Neuronal stem cell (in vitro differentiated cells): ENCODE measurements around the gene KIAA1671.
A peak's percentile ranks its signal among the peaks of the same experiment; 100 is the strongest.

Experiments
- DNase-seq: peaks from one replicate; pipeline ENCODE4 v3.0.0-alpha.2; 2013; ENCODE audit warnings: low spot score
- H2AFZ ChIP-seq: one replicate; pipeline ENCODE4 v1.6.1; 2013; ENCODE audit warnings: mild to moderate bottlenecking, low read length, inconsistent platforms
- H2AK5ac ChIP-seq: 2 replicates; pipeline ENCODE4 v1.6.1; 2013; ENCODE audit warnings: low read depth, mild to moderate bottlenecking, inconsistent platforms, low read length, moderate library complexity, mixed read lengths
- H2BK120ac ChIP-seq: 2 replicates; pipeline ENCODE4 v1.6.1; 2013; ENCODE audit warnings: low read depth, mild to moderate bottlenecking, inconsistent platforms, low read length, moderate library complexity, mixed read lengths
- H2BK12ac ChIP-seq: one replicate; pipeline ENCODE4 v1.6.1; 2013; ENCODE audit warnings: low read length, inconsistent platforms
- H2BK15ac ChIP-seq: 2 replicates; pipeline ENCODE4 v1.6.1; 2013; ENCODE audit warnings: mild to moderate bottlenecking, low read length, inconsistent platforms, mixed read lengths
- H2BK5ac ChIP-seq: one replicate; pipeline ENCODE4 v1.6.1; 2013; ENCODE audit warnings: inconsistent platforms, mild to moderate bottlenecking, low read length, moderate library complexity
- H3K14ac ChIP-seq: one replicate; pipeline ENCODE4 v1.6.1; 2013; ENCODE audit warnings: low read length, inconsistent platforms
- H3K18ac ChIP-seq: 2 replicates; pipeline ENCODE4 v1.6.1; 2013; ENCODE audit warnings: low read length, inconsistent platforms
- H3K23ac ChIP-seq: 2 replicates; pipeline ENCODE4 v1.6.1; 2013; ENCODE audit warnings: low read depth, mild to moderate bottlenecking, mixed read lengths, low read length, inconsistent platforms; ENCODE audit not compliant: poor library complexity
- H3K27ac ChIP-seq: replicated peaks from 3 replicates; pipeline ENCODE4 v1.5.1; 2013; ENCODE audit warnings: low read length, inconsistent platforms
- H3K27me3 ChIP-seq, 3 experiments: 2 replicates each; pipeline ENCODE4 v1.6.1; 2013; ENCODE audit warnings: low read length in 3 of 3, mild to moderate bottlenecking in 2 of 3, inconsistent platforms in 1 of 3, low read depth in 1 of 3, mixed read lengths in 1 of 3, moderate library complexity in 1 of 3; ENCODE audit not compliant: control insufficient read depth in 3 of 3, insufficient read depth in 3 of 3
- H3K36me3 ChIP-seq, 2 donors: replicated peaks in 1 of 2; 2 replicates each; pipeline ENCODE4 v1.6.1; 2013; ENCODE audit warnings: low read length in 2 of 2; ENCODE audit not compliant: control insufficient read depth in 2 of 2, insufficient read depth in 2 of 2
- H3K4ac ChIP-seq: 2 replicates; pipeline ENCODE4 v1.6.1; 2013; ENCODE audit warnings: inconsistent platforms, mild to moderate bottlenecking, low read length, moderate library complexity
- H3K4me1 ChIP-seq, 2 donors: 1 replicate in 1 of 2; 2 replicates in 1 of 2; pipeline ENCODE4 v1.6.1; 2013; ENCODE audit warnings: low read length in 2 of 2, low read depth in 1 of 2; ENCODE audit not compliant: control insufficient read depth in 2 of 2, insufficient read depth in 1 of 2
- H3K4me2 ChIP-seq: one replicate; pipeline ENCODE4 v1.6.1; 2013; ENCODE audit warnings: mild to moderate bottlenecking, low read length, inconsistent platforms; ENCODE audit not compliant: insufficient read depth, poor library complexity, severe bottlenecking
- H3K4me3 ChIP-seq, 2 donors: 2 replicates each; pipeline ENCODE4 v1.5.1; 2013; ENCODE audit warnings: low read length in 2 of 2, mild to moderate bottlenecking in 2 of 2, inconsistent platforms in 1 of 2, moderate library complexity in 1 of 2
- H3K79me1 ChIP-seq: one replicate; pipeline ENCODE4 v1.6.1; 2013; ENCODE audit warnings: low read depth, mild to moderate bottlenecking, inconsistent platforms, low read length, moderate library complexity
- H3K9ac ChIP-seq: one replicate; pipeline ENCODE4 v1.6.1; 2013; ENCODE audit warnings: mild to moderate bottlenecking, low read depth, low read length, inconsistent platforms; ENCODE audit not compliant: poor library complexity
- H3K9me3 ChIP-seq, 2 donors: replicated peaks in 1 of 2; 2 replicates each; pipeline versions ENCODE3 to v1.6.1; 2013; ENCODE audit warnings: low read length in 2 of 2, mild to moderate bottlenecking in 2 of 2, inconsistent platforms in 1 of 2, low read depth in 1 of 2, mixed read lengths in 1 of 2, moderate library complexity in 1 of 2; ENCODE audit not compliant: control insufficient read depth in 2 of 2, insufficient read depth in 1 of 2
- H4K8ac ChIP-seq: one replicate; pipeline ENCODE4 v1.6.1; 2013; ENCODE audit warnings: low read depth, mild to moderate bottlenecking, inconsistent platforms, low read length, moderate library complexity
- H4K91ac ChIP-seq: one replicate; pipeline ENCODE4 v1.6.1; 2013; ENCODE audit warnings: low read length, low read depth, mild to moderate bottlenecking, inconsistent platforms; ENCODE audit not compliant: poor library complexity
- WGBS, 2 donors: extraction: QIAGEN DNeasy Blood & Tissue Kit; methylation state at CpG; one replicate each; pipeline ENCODE4 v1.1.7; 2013; ENCODE audit warnings: missing lambda C conversion rate in 2 of 2, mixed read lengths in 1 of 2; ENCODE audit not compliant: insufficient read length in 2 of 2, insufficient replicate concordance in 1 of 2; ENCODE audit errors: extremely low coverage in 2 of 2; 5-methylcytosine and 5-hydroxymethylcytosine counted together

KIAA1671 gene

DNA sequence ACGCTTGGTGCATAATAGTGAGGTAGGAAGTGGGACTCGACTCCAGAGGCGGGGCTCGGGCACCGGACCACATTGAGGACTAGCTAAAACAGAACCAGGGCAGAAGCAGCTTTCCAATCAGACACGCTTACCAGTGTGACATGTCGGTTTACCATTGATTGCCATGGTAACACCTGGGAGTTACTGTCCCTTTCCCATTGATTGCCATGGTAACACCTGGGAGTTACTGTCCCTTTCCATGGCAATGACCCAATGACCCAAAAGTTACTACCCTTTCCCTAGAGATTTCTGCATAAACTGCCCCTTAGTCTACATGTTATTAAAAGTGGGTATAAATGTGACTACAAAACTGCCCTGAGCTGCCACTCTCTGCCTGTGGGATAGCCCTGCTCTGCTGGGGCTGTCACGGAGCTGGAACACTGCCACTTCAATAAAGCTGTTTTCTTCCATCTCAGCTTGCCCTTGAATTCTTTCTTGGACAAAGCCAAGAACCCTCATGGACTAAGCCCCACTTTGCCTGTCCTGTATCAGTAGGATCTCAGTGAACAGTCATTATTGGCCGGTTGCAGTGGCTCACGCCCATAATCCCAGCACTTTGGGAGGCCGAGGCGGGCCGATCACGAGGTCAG, 169.7 kb downstream of the KIAA1671 start:
- Histone ChIP-seq H2BK12ac (no peak overlapping the region), H3K27me3 (no peaks in the 10 kb centered on the region), H3K14ac (no peak overlapping the region), H2BK120ac (no peak overlapping the region), H2AFZ (no peak overlapping the region), H3K4me2 (no peak overlapping the region), H3K4ac (no peak overlapping the region), H3K9ac (no peak overlapping the region), H3K79me1 (peaks cover 7% of the 10 kb centered on the region), H2AK5ac (no peak overlapping the region), H3K23ac (no peak overlapping the region), H3K27ac (no peak overlapping the region), H4K8ac (no peak overlapping the region), H4K91ac (no peak overlapping the region), H3K9me3 (peaks cover 8 to 9% of the 10 kb centered on the region in 2 donors), H3K4me1 (peaks cover 12% of the 10 kb centered on the region in 2 donors), H3K4me3 (no peak overlapping the region), H2BK15ac (no peak overlapping the region), H2BK5ac (no peak overlapping the region), H3K18ac (no peak overlapping the region), H3K36me3 (peaks cover 0 to 2% of the 10 kb centered on the region in 2 donors)
- no peak for DNase-seq
- no CpG with 5 or more reads among the region's 14 CpGs for WGBS, 2 donors

DNA sequence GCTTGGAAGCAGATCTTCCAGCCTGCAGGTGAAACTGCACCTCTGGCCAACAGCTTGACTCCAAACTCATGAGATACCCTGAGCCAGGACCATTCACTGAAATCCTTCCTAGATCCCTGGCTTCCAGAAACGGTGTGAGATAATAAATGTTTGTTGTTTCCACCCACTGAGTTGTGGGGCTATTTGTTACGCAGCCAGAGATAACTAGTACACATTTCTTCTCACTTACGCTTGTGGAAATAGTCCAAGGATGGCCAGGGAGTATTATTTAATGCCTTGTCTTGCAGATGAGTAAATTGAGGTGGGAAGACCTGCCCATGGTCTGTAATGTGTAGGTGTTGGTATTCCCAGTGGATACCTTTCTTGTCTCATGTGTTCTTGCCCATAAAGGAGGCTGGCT, 171.2 kb downstream of the KIAA1671 start:
- Histone ChIP-seq H4K91ac (no peak overlapping the region), H3K14ac (no peak overlapping the region), H3K27me3 (no peaks in the 10 kb centered on the region), H2AK5ac (no peak overlapping the region), H2AFZ (no peak overlapping the region), H3K23ac (no peak overlapping the region), H2BK15ac (no peak overlapping the region), H2BK12ac (no peak overlapping the region), H3K4me1 (peaks cover 12 to 16% of the 10 kb centered on the region in 2 donors), H3K4me2 (no peak overlapping the region), H3K9me3 (peaks cover 8 to 9% of the 10 kb centered on the region in 2 donors), H4K8ac (no peak overlapping the region), H3K4ac (no peak overlapping the region), H3K9ac (no peak overlapping the region), H3K27ac (no peak overlapping the region), H2BK5ac (no peak overlapping the region), H3K18ac (no peak overlapping the region), H3K4me3 (peak overlapping the region in 1 of 2 donors; percentile 37), H3K36me3 (peaks cover 0 to 2% of the 10 kb centered on the region in 2 donors), H3K79me1 (peaks cover 5% of the 10 kb centered on the region), H2BK120ac (no peak overlapping the region)
- WGBS, 2 donors = no CpG with 5 or more reads among the region's 3 CpGs
- DNase-seq = no peak

- no CpG with 5 or more reads among the region's 9 CpGs for whole genome bisulfite sequencing, 2 donors
- no peak overlapping the region for H2BK120ac ChIP-seq
- H3K23ac ChIP-seq = no peak overlapping the region
- H3K14ac ChIP-seq = no peak overlapping the region
- H2BK12ac ChIP-seq = no peak overlapping the region
- no peak overlapping the region for H3K4ac ChIP-seq
- H3K4me3 ChIP-seq = no peak overlapping the region
- H4K91ac ChIP-seq = no peak overlapping the region
- no peak overlapping the region for H3K27ac ChIP-seq
- no peak for DNase-seq
- H3K9ac ChIP-seq = no peak overlapping the region
- H2AK5ac ChIP-seq = no peak overlapping the region
- peaks cover 0 to 2% of the 10 kb centered on the region in 2 donors for H3K36me3 ChIP-seq
- no peaks in the 10 kb centered on the region for H3K27me3 ChIP-seq
- peaks cover 3 to 8% of the 10 kb centered on the region in 2 donors for H3K4me1 ChIP-seq
- no peak overlapping the region for H3K4me2 ChIP-seq
- no peak overlapping the region for H2AFZ ChIP-seq
- H4K8ac ChIP-seq = no peak overlapping the region
- H2BK15ac ChIP-seq = no peak overlapping the region
- peaks cover 8 to 9% of the 10 kb centered on the region in 2 donors for H3K9me3 ChIP-seq
- no peak overlapping the region for H2BK5ac ChIP-seq
- no peak overlapping the region for H3K18ac ChIP-seq
- peaks cover 5% of the 10 kb centered on the region for H3K79me1 ChIP-seq
Observed at GRCh38 chr22:25125693-25126357, 173.3 kb downstream of the KIAA1671 start.

GRCh38 chr22:25126510-25126909, 174.0 kb downstream of the KIAA1671 start:
- Histone ChIP-seq H3K4me3 (no peak overlapping the region), H3K4ac (no peak overlapping the region), H3K36me3 (peaks cover 0 to 2% of the 10 kb centered on the region in 2 donors), H3K4me2 (no peak overlapping the region), H4K8ac (no peak overlapping the region), H2BK12ac (no peak overlapping the region), H2BK5ac (no peak overlapping the region), H2AK5ac (no peak overlapping the region), H3K79me1 (peaks cover 9% of the 10 kb centered on the region), H2BK15ac (no peak overlapping the region), H2BK120ac (no peak overlapping the region), H4K91ac (no peak overlapping the region), H3K23ac (no peak overlapping the region), H2AFZ (no peak overlapping the region), H3K18ac (no peak overlapping the region), H3K14ac (no peak overlapping the region), H3K9me3 (peaks cover 8 to 9% of the 10 kb centered on the region in 2 donors), H3K4me1 (peaks cover 6 to 11% of the 10 kb centered on the region in 2 donors), H3K27me3 (no peaks in the 10 kb centered on the region), H3K27ac (no peak overlapping the region), H3K9ac (no peak overlapping the region)
- no peak for DNase-seq
- no CpG with 5 or more reads among the region's 1 CpG for WGBS, 2 donors
